Gastrocnemius medialis (tissue), 4 donors: Measurements from ENCODE around the gene DENR.

Source experiments
- POLR2A ChIP-seq, 2 donors: fragments of 450-650 bp; IDR thresholded peaks; one replicate each; pipeline ENCODE4 v1.6.1; 2017; ENCODE audit warnings: antibody characterized with exemption in 2 of 2, mild to moderate bottlenecking in 2 of 2, moderate library complexity in 2 of 2
- TF ChIP-seq, protein P1 (sequence below), 5 experiments: fragments of 450-650 bp in 3 of 5; fragments of 200-600 bp in 2 of 5; sonication (generic) in 2 of 5; IDR thresholded peaks in 4 of 5; conservative IDR thresholded peaks in 1 of 5; 1 replicate in 4 of 5; 2 replicates in 1 of 5; pipeline ENCODE4 v1.5.1; 2016 to 2019; ENCODE audit warnings: antibody characterized with exemption in 5 of 5, mild to moderate bottlenecking in 3 of 5, moderate library complexity in 3 of 5

DNA sequence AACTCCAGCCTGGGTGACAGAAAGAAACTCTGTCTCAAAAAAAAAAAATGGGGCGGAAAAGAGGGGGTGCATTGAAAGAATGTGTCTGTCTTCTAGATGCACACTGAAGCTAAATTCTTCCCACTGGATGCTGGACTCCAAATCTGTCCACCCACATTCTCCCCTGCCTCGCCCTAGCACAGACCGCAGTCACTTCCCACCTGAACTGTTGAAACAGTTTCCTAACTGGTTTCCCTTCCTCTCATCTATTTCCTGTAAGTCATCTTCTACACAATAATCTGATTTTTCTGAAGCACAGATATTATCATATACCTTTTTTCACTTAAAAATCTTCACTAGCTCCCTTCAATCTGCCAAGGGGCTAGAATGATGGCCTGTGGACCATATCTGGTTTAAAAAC, 20.5 kb upstream of the DENR start:
- TF ChIP-seq, protein P1, sequence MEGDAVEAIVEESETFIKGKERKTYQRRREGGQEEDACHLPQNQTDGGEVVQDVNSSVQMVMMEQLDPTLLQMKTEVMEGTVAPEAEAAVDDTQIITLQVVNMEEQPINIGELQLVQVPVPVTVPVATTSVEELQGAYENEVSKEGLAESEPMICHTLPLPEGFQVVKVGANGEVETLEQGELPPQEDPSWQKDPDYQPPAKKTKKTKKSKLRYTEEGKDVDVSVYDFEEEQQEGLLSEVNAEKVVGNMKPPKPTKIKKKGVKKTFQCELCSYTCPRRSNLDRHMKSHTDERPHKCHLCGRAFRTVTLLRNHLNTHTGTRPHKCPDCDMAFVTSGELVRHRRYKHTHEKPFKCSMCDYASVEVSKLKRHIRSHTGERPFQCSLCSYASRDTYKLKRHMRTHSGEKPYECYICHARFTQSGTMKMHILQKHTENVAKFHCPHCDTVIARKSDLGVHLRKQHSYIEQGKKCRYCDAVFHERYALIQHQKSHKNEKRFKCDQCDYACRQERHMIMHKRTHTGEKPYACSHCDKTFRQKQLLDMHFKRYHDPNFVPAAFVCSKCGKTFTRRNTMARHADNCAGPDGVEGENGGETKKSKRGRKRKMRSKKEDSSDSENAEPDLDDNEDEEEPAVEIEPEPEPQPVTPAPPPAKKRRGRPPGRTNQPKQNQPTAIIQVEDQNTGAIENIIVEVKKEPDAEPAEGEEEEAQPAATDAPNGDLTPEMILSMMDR (IDR thresholded peaks at IDR 0.05 in 4 of 5, conservative IDR thresholded peaks at IDR 0.05 in 1 of 5): no peak
- TF ChIP-seq POLR2A (IDR thresholded peaks at IDR 0.05): no peak
